ENCODE data around the gene ALDH1L1.

The ALDH1L1 gene

GRCh38 chr3:126180477-126181397 lies at the start of gene ALDH1L1:
TSS of gene ALDH1L1 (minus strand) at chr3:126180586. CDS start at chr3:126160979, 19,607 bp downstream.
- no peak for DNase-seq (ENCODE audit: low read depth in 2 of 2)

- no peak for DNase-seq (ENCODE audit: low read depth in 2 of 2)
Observed at GRCh38 chr3:126226374-126226773, 46.0 kb upstream of the ALDH1L1 start.

GRCh38 chr3:126216416-126216815 lies 36.0 kb upstream of the ALDH1L1 start:
- DNase-seq (ENCODE audit: low read depth in 2 of 2) = no peak

GRCh38 chr3:126213379-126214028 lies 33.1 kb upstream of the ALDH1L1 start:
- DNase-seq (ENCODE audit: low read depth in 2 of 2) = no peak

GRCh38 chr3:126212620-126213378 lies 32.4 kb upstream of the ALDH1L1 start:
- DNase-seq (ENCODE audit: low read depth in 2 of 2) = no peak

- DNase-seq (ENCODE audit: low read depth in 2 of 2) = no peak
Observed at GRCh38 chr3:126212250-126212619, 31.8 kb upstream of the ALDH1L1 start.

- DNase-seq (ENCODE audit: low read depth in 2 of 2) = no peak
Observed at GRCh38 chr3:126211569-126211968, 31.2 kb upstream of the ALDH1L1 start.

GRCh38 chr3:126210606-126211005 lies 30.2 kb upstream of the ALDH1L1 start:
- DNase-seq (ENCODE audit: low read depth in 2 of 2) = no peak

GRCh38 chr3:126209741-126210140 lies 29.4 kb upstream of the ALDH1L1 start:
- no peak for DNase-seq (ENCODE audit: low read depth in 2 of 2)

GRCh38 chr3:126208606-126209256 lies 28.3 kb upstream of the ALDH1L1 start:
- DNase-seq (ENCODE audit: low read depth in 2 of 2) = no peak

- DNase-seq (ENCODE audit: low read depth in 2 of 2) = no peak
Observed at GRCh38 chr3:126208182-126208581, 27.8 kb upstream of the ALDH1L1 start.

- DNase-seq (ENCODE audit: low read depth in 2 of 2) = no peak
Observed at GRCh38 chr3:126207166-126207565, 26.8 kb upstream of the ALDH1L1 start.

GRCh38 chr3:126205717-126206655 lies 25.6 kb upstream of the ALDH1L1 start:
- DNase-seq (ENCODE audit: low read depth in 2 of 2) = no peak

- no peak for DNase-seq (ENCODE audit: low read depth in 2 of 2)
Observed at GRCh38 chr3:126202680-126203079, 22.3 kb upstream of the ALDH1L1 start.

- no peak for DNase-seq (ENCODE audit: low read depth in 2 of 2)
Observed at GRCh38 chr3:126202276-126202675, 21.9 kb upstream of the ALDH1L1 start.

GRCh38 chr3:126201168-126201567 lies 20.8 kb upstream of the ALDH1L1 start:
- no peak for DNase-seq (ENCODE audit: low read depth in 2 of 2)

GRCh38 chr3:126200534-126200933 lies 20.1 kb upstream of the ALDH1L1 start:
- no peak for DNase-seq (ENCODE audit: low read depth in 2 of 2)

GRCh38 chr3:126199256-126199655 lies 18.9 kb upstream of the ALDH1L1 start:
- DNase-seq (ENCODE audit: low read depth in 2 of 2) = no peak

GRCh38 chr3:126197854-126198584 lies 17.6 kb upstream of the ALDH1L1 start:
- peak; percentile 40 to 49 for DNase-seq (ENCODE audit: low read depth in 2 of 2)

GRCh38 chr3:126197343-126197742 lies 17.0 kb upstream of the ALDH1L1 start:
- DNase-seq (ENCODE audit: low read depth in 2 of 2) = no peak
